IMR-90 (cell line): ENCODE results near the gene CPEB3. TPM values are rescaled to one million over a fixed set of nuclear protein-coding genes. Genes with fewer than 3 reads are reported as not detected.

ENCODE experiments used
- ATAC-seq: fragments of 200-7000 bp; cut with Tn5 transposase; 2 replicates; pipeline ENCODE4 v1.9.1; 2020; ENCODE audit warnings: low read depth, mild to moderate bottlenecking, moderate library complexity
- BruUV-seq: library from RNA; stranded (reverse); fragments of 400-500 nt; replicated peaks from 2 replicates; lab custom pipeline; 2021; lab: Mats Ljungman, UMichigan
- CTCF ChIA-PET: fragments of 300-600 bp; formaldehyde crosslinking; extraction: SDS; loops from one replicate; lab custom pipeline; 2021; ENCODE audit warnings: antibody characterized with exemption; lab: Yijun Ruan, JAX
- POLR2A ChIA-PET: fragments of 300-600 bp; sonication (Branson Sonifier 250); formaldehyde crosslinking; loops from one replicate; lab custom pipeline; 2022; ENCODE audit warnings: antibody characterized with exemption; ENCODE audit not compliant: unreplicated experiment; lab: Charles Lee
- DNase-seq: peaks from one replicate; pipeline ENCODE4 v3.0.0; 2013
- H2AFZ ChIP-seq: replicated peaks from 2 replicates; pipeline ENCODE3; 2013; ENCODE audit warnings: low read length, mild to moderate bottlenecking; ENCODE audit not compliant: poor library complexity
- H2AK5ac ChIP-seq: 2 replicates; pipeline ENCODE4 v1.6.1; 2013; ENCODE audit warnings: low read depth, low read length, inconsistent platforms
- H2AK9ac ChIP-seq: replicated peaks from 2 replicates; pipeline ENCODE3; 2013; ENCODE audit warnings: mild to moderate bottlenecking, low read depth, low read length, moderate library complexity; ENCODE audit not compliant: poor library complexity
- H2BK120ac ChIP-seq: 2 replicates; pipeline ENCODE4 v1.6.1; 2013; ENCODE audit warnings: low read depth, low read length, inconsistent platforms
- H2BK15ac ChIP-seq: 3 replicates; pipeline ENCODE4 v1.6.1; 2013; ENCODE audit warnings: low read depth, low read length, inconsistent platforms
- H2BK20ac ChIP-seq: 2 replicates; pipeline ENCODE4 v1.6.1; 2013; ENCODE audit warnings: low read depth, mild to moderate bottlenecking, inconsistent platforms, low read length, moderate library complexity
- H2BK5ac ChIP-seq: 2 replicates; pipeline ENCODE4 v1.6.1; 2013; ENCODE audit warnings: mild to moderate bottlenecking, low read depth, low read length, inconsistent platforms; ENCODE audit not compliant: poor library complexity, severe bottlenecking
- H3K14ac ChIP-seq: replicated peaks from 2 replicates; pipeline ENCODE4 v1.6.1; 2013; ENCODE audit warnings: low read depth, low read length, inconsistent platforms
- H3K18ac ChIP-seq: 2 replicates; pipeline ENCODE4 v1.6.1; 2013; ENCODE audit warnings: low read depth, low read length, control low read depth
- H3K23ac ChIP-seq: 2 replicates; pipeline ENCODE4 v1.6.1; 2013; ENCODE audit warnings: low read depth, low read length, inconsistent platforms
- H3K27ac ChIP-seq: 2 replicates; pipeline ENCODE4 v1.5.1; 2013; ENCODE audit warnings: mild to moderate bottlenecking, control low read depth, low read length; ENCODE audit not compliant: insufficient read depth
- H3K27me3 ChIP-seq: 2 replicates; pipeline ENCODE4 v1.6.1; 2013; ENCODE audit warnings: low read length; ENCODE audit not compliant: control insufficient read depth, insufficient read depth
- H3K36me3 ChIP-seq: 2 replicates; pipeline ENCODE4 v1.6.1; 2013; ENCODE audit warnings: low read length, mixed read lengths; ENCODE audit not compliant: control insufficient read depth, insufficient read depth
- H3K4ac ChIP-seq: 2 replicates; pipeline ENCODE4 v1.6.1; 2013; ENCODE audit warnings: low read depth, low read length, inconsistent platforms
- H3K4me1 ChIP-seq: 2 replicates; pipeline ENCODE4 v1.6.1; 2013; ENCODE audit warnings: low read length, mixed read lengths; ENCODE audit not compliant: control insufficient read depth, insufficient read depth
- H3K4me2 ChIP-seq: 2 replicates; pipeline ENCODE4 v1.6.1; 2013; ENCODE audit warnings: low read depth, mild to moderate bottlenecking, control low read depth, low read length, moderate library complexity
- H3K4me3 ChIP-seq: 2 replicates; pipeline ENCODE4 v1.5.1; 2013; ENCODE audit warnings: low read depth, mild to moderate bottlenecking, control low read depth, low read length, moderate library complexity; ENCODE audit not compliant: insufficient read depth
- H3K56ac ChIP-seq: 2 replicates; pipeline ENCODE4 v1.6.1; 2013; ENCODE audit warnings: low read length, inconsistent platforms; ENCODE audit not compliant: insufficient read depth; ENCODE audit errors: extremely low read depth
- H3K79me1 ChIP-seq, 2 experiments: 2 replicates each; pipeline ENCODE4 v1.6.1; 2013; ENCODE audit warnings: low read length in 2 of 2, inconsistent platforms in 1 of 2, low read depth in 1 of 2
- H3K9ac ChIP-seq: 2 replicates; pipeline ENCODE4 v1.6.1; 2013; ENCODE audit warnings: low read depth, low read length, control low read depth
- H3K9me1 ChIP-seq: 2 replicates; pipeline ENCODE4 v1.6.1; 2013; ENCODE audit warnings: low read length, inconsistent platforms; ENCODE audit not compliant: insufficient read depth
- H3K9me3 ChIP-seq: 2 replicates; pipeline ENCODE4 v1.6.1; 2013; ENCODE audit warnings: low read length; ENCODE audit not compliant: control insufficient read depth, insufficient read depth
- H4K20me1 ChIP-seq: 2 replicates; pipeline ENCODE4 v1.6.1; 2013; ENCODE audit warnings: low read length, inconsistent platforms; ENCODE audit not compliant: insufficient read depth
- H4K5ac ChIP-seq: 2 replicates; pipeline ENCODE4 v1.6.1; 2013; ENCODE audit warnings: mild to moderate bottlenecking, low read depth, low read length, control low read depth
- H4K8ac ChIP-seq, 2 experiments: 2 replicates each; pipeline ENCODE4 v1.6.1; 2013; ENCODE audit warnings: low read depth in 2 of 2, low read length in 2 of 2, control low read depth in 1 of 2, inconsistent platforms in 1 of 2
- H4K91ac ChIP-seq: 2 replicates; pipeline ENCODE4 v1.6.1; 2013; ENCODE audit warnings: low read depth, low read length, inconsistent platforms; ENCODE audit not compliant: insufficient read depth
- FOS ChIP-seq: fragments of 150-350 bp; IDR thresholded peaks from 2 replicates; pipeline ENCODE4 v1.6.1; 2016; ENCODE audit warnings: low read depth, low read length
- POLR2A ChIP-seq: IDR thresholded peaks from 2 replicates; pipeline ENCODE4 v1.6.1; 2012; ENCODE audit warnings: mild to moderate bottlenecking, low read depth, low read length
- WGBS, 2 experiments: methylation state at CpG; one replicate each; pipeline versions ENCODE4 v1.1.5 to v1.1.7; 2013; ENCODE audit warnings: missing lambda C conversion rate in 2 of 2; ENCODE audit not compliant: insufficient read length in 1 of 2; ENCODE audit errors: extremely low coverage in 2 of 2; 5-methylcytosine and 5-hydroxymethylcytosine counted together
- dilution Hi-C: fragments of 300-500 bp; cut with HindIII; formaldehyde crosslinking; loops from one replicate; pipeline ENCODE4 v1.14.3; 2018; ENCODE audit warnings: low sequenced_read_pairs; ENCODE audit not compliant: unreplicated experiment
- in situ Hi-C: fragments of 300-500 bp; cut with MboI; formaldehyde crosslinking; loops from 3 replicates; pipeline ENCODE4 v1.14.3; 2019; ENCODE audit warnings: low sequenced_read_pairs, inconsistent platforms, mixed read lengths
- intact Hi-C: fragments of 100-400 bp; cut with micrococcal nuclease; formaldehyde crosslinking; loops from 2 replicates; pipeline ENCODE4 v1.10.0; 2022
- polyA plus RNA-seq, 3 experiments: library from polyadenylated mRNA; depleted of rRNA; stranded (reverse); fragments of >200 nt; gene quantifications; 2 replicates each; pipeline ENCODE4 v1.2.3, GENCODE V29; 2012; ENCODE audit warnings: low replicate concordance in 1 of 3
- total RNA-seq: library from RNA; depleted of rRNA; stranded (reverse); fragments of >200 nt; gene quantifications from 2 replicates; pipeline ENCODE4 v1.2.3, GENCODE V29; 2012

CPEB3 gene
- total and polyA plus RNA-seq, 2 of the 4 experiments (the other 2 are of a cell fraction), result 0.18 to 0.36 TPM

DNA sequence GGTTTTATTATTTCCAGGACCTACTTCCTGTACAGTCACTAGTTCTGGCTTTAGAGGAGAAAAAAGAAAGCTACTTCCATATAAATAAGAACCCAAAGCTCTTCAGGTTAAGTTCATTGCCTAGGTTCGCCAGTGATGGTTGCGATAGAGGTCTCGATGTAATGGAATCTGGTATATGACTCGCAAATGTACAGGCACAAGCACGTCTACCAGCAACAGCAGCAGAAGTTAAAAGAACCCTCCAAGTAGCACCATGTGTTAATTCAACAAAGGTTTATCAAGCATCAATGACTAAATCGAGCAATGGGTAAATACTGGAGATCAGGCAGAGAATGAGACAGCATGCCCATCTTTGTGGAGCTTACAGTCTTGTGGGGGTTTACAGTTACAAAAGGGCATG is 211.9 kb downstream of the CPEB3 start:
- intact Hi-C loops, result no loop called here
- no TSS peak for BruUV-seq
- Histone ChIP-seq H3K4ac (no peak overlapping the region), H3K4me1 (peaks cover 4% of the 10 kb centered on the region), H4K20me1 (no peaks in the 10 kb centered on the region), H2AK5ac (no peak overlapping the region), H4K91ac (no peak overlapping the region), H4K5ac (no peak overlapping the region), H3K27ac (no peak overlapping the region), H3K9ac (no peak overlapping the region), H3K9me3 (no peaks in the 10 kb centered on the region), H3K4me2 (no peak overlapping the region), H4K8ac (no peak overlapping the region), H3K4me3 (no peak overlapping the region), H2BK120ac (no peak overlapping the region), H3K14ac (no peak overlapping the region), H3K36me3 (no peaks in the 10 kb centered on the region), H3K79me1 (no peaks in the 10 kb centered on the region), H2AK9ac (no peak overlapping the region), H2AFZ (no peak overlapping the region), H3K18ac (no peak overlapping the region), H3K23ac (no peak overlapping the region), H3K9me1 (0 out of 2 replicates have a peak, but pooled peaks cover 2% of the 10 kb centered on the region), H2BK15ac (no peak overlapping the region), H2BK5ac (no peak overlapping the region), H3K56ac (no peak overlapping the region), H3K27me3 (no peaks in the 10 kb centered on the region), H2BK20ac (no peak overlapping the region)
- in situ Hi-C loops, result no loop called here
- TF ChIP-seq FOS (no peak), POLR2A (no peak)
- dilution Hi-C loops, result no loop called here
- CTCF ChIA-PET, result no interaction called here
- ATAC-seq (no peak), DNase-seq (no peak)
- POLR2A ChIA-PET, result no interaction called here
- no CpG with 5 or more reads among the region's 6 CpGs for WGBS, 2 experiments
